ENCODE measurements around the gene FSIP1.

Gene FSIP1

GRCh38 chr15:39799552-39800011, 16.9 kb upstream of the FSIP1 start:
- Histone ChIP-seq H3K27ac (ENCODE audit: poor library complexity, severe bottlenecking) (no peak overlapping the region), H3K4me3 (ENCODE audit: severe bottlenecking) (no peak overlapping the region), H3K4me1 (ENCODE audit: insufficient read depth, poor library complexity, severe bottlenecking) (peaks cover 11% of the 10 kb centered on the region), H3K36me3 (ENCODE audit: low read depth) (no peaks in the 10 kb centered on the region), H3K27me3 (ENCODE audit: insufficient read depth, poor library complexity, severe bottlenecking) (no peaks in the 10 kb centered on the region), H3K9me3 (ENCODE audit: severe bottlenecking) (no peaks in the 10 kb centered on the region)
- no peak for ATAC-seq (ENCODE audit: low read depth)
- TF ChIP-seq CTCF (IDR thresholded peaks at IDR 0.05; ENCODE audit: poor library complexity, severe bottlenecking): no peak
- DNase-seq (ENCODE audit: low spot score): no peak

- Histone ChIP-seq H3K36me3 (ENCODE audit: low read depth) (no peaks in the 10 kb centered on the region), H3K4me3 (ENCODE audit: severe bottlenecking) (no peak overlapping the region), H3K9me3 (ENCODE audit: severe bottlenecking) (no peaks in the 10 kb centered on the region), H3K4me1 (ENCODE audit: insufficient read depth, poor library complexity, severe bottlenecking) (no peaks in the 10 kb centered on the region), H3K27me3 (ENCODE audit: insufficient read depth, poor library complexity, severe bottlenecking) (no peaks in the 10 kb centered on the region), H3K27ac (ENCODE audit: poor library complexity, severe bottlenecking) (no peak overlapping the region)
- no peak for DNase-seq (ENCODE audit: low spot score)
- no peak for ATAC-seq (ENCODE audit: low read depth)
- no peak for TF ChIP-seq CTCF (IDR thresholded peaks at IDR 0.05; ENCODE audit: poor library complexity, severe bottlenecking)
Measured at GRCh38 chr15:39798382-39798781, 15.7 kb upstream of the FSIP1 start.

GRCh38 chr15:39797407-39797806, 14.8 kb upstream of the FSIP1 start:
- DNase-seq (ENCODE audit: low spot score) (no peak), ATAC-seq (ENCODE audit: low read depth) (no peak)
- no peak for TF ChIP-seq CTCF (IDR thresholded peaks at IDR 0.05; ENCODE audit: poor library complexity, severe bottlenecking)
- Histone ChIP-seq H3K36me3 (ENCODE audit: low read depth) (no peaks in the 10 kb centered on the region), H3K4me3 (ENCODE audit: severe bottlenecking) (no peak overlapping the region), H3K9me3 (ENCODE audit: severe bottlenecking) (no peaks in the 10 kb centered on the region), H3K4me1 (ENCODE audit: insufficient read depth, poor library complexity, severe bottlenecking) (no peaks in the 10 kb centered on the region), H3K27ac (ENCODE audit: poor library complexity, severe bottlenecking) (no peak overlapping the region), H3K27me3 (ENCODE audit: insufficient read depth, poor library complexity, severe bottlenecking) (no peaks in the 10 kb centered on the region)

GRCh38 chr15:39796601-39797000, 14.0 kb upstream of the FSIP1 start:
- Histone ChIP-seq H3K36me3 (ENCODE audit: low read depth) (no peaks in the 10 kb centered on the region), H3K27ac (ENCODE audit: poor library complexity, severe bottlenecking) (no peak overlapping the region), H3K9me3 (ENCODE audit: severe bottlenecking) (no peaks in the 10 kb centered on the region), H3K4me3 (ENCODE audit: severe bottlenecking) (no peak overlapping the region), H3K27me3 (ENCODE audit: insufficient read depth, poor library complexity, severe bottlenecking) (no peaks in the 10 kb centered on the region), H3K4me1 (ENCODE audit: insufficient read depth, poor library complexity, severe bottlenecking) (no peaks in the 10 kb centered on the region)
- no peak for ATAC-seq (ENCODE audit: low read depth)
- DNase-seq (ENCODE audit: low spot score): no peak
- no peak for TF ChIP-seq CTCF (IDR thresholded peaks at IDR 0.05; ENCODE audit: poor library complexity, severe bottlenecking)

- no peaks in the 10 kb centered on the region for H3K36me3 ChIP-seq (ENCODE audit: low read depth)
- DNase-seq (ENCODE audit: low spot score): no peak
- no peaks in the 10 kb centered on the region for H3K4me1 ChIP-seq (ENCODE audit: insufficient read depth, poor library complexity, severe bottlenecking)
- TF ChIP-seq CTCF (IDR thresholded peaks at IDR 0.05; ENCODE audit: poor library complexity, severe bottlenecking): no peak
- no peak for ATAC-seq (ENCODE audit: low read depth)
- H3K27me3 ChIP-seq (ENCODE audit: insufficient read depth, poor library complexity, severe bottlenecking): no peaks in the 10 kb centered on the region
- H3K4me3 ChIP-seq (ENCODE audit: severe bottlenecking): no peak overlapping the region
- H3K27ac ChIP-seq (ENCODE audit: poor library complexity, severe bottlenecking): no peak overlapping the region
- no peaks in the 10 kb centered on the region for H3K9me3 ChIP-seq (ENCODE audit: severe bottlenecking)
Measured at GRCh38 chr15:39795486-39795885, 12.8 kb upstream of the FSIP1 start.

Data from RWPE2 (cell line).